NCI-H510A (cell line): Measurements from ENCODE around the gene ZFPL1.

Experiments used
- DNase-seq: peaks from one replicate; lab custom pipeline; 2025; lab: John Stamatoyannopoulos, UW

Gene ZFPL1

DNA sequence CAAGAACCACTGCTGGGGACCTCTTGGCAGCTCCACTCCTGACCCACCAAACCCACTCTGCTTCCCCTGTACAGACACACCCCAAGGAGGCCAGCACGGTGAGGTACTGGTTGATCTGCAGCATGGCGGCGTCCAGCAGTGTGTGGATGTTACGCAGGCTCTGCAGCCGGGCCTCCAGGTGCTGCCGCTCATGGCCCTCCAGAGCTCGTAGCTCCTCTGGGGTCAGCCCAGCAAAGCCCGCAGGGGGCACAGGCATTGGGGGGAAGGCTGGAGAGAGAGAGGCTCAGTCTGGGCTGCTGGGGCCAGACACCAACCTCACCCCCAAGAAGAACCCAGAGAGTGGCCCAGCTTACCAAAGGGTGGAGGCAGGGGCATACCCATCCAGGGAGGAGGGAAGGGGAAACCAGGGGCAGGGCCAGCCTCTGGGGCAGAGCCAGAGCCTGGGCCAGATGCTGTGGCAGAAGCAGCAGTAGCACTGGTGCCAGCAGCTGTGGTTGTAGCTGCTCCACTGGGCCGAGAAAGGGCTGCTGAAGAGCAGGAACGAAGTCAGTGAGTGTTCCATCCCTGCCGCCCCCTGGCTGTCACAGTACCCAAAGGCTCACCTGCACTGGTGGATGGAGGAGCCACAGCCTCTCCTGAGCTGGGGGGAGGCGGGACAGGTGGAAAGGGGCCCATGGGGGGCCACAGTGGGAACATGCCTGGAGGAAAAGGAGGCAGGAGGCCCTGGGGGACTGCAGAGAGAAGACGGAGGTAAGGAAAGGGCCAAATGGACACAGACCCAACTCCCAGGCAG lies 45.8 kb downstream of the ZFPL1 start:
- no peak for DNase-seq

- no peak for DNase-seq
These were observed 46.8 kb downstream of the ZFPL1 start for GRCh38 chr11:65130631-65131416.

GRCh38 chr11:65131417-65131776 lies 47.4 kb downstream of the ZFPL1 start:
- no peak for DNase-seq

- no peak for DNase-seq
These were observed 47.8 kb downstream of the ZFPL1 start for GRCh38 chr11:65131895-65132237.

DNA sequence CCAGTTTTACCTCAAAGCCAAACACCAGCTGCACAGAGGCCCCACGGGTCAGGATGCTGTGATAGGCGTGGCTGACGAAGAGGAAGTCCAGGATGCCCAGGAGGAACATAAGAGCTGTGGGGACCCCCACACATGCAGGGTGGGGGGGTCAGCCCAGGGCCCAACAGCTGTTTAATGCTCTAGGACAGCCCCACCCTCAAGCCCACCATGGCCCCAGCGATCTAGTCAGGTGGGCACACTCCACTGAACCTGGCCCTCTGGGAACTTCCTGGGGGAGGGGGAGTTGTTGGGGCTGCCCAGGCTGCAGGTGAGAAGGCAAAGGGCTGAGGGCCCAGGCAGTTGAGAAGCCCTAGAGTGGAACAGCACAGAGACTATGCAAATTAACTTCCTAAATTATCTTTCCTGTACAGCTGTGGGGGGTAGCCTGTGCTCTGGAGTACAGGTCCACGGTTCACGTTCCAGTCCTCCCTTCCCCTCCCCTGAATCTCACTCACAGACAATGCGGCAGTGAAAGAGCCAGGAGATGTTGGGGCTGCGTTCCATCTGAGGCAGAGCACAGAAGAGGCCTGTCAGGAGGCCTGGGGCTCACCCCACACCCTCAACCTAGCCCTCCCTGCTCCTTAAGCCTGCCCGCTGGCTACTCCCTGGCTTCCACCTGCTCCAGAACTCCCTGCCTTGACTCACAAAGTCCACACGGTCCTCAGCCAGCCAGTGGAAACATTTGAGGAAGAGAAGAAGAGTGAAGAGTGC lies 48.4 kb downstream of the ZFPL1 start:
- no peak for DNase-seq

GRCh38 chr11:65132988-65133700 lies 49.1 kb downstream of the ZFPL1 start:
- DNase-seq = peak; percentile 66

DNA sequence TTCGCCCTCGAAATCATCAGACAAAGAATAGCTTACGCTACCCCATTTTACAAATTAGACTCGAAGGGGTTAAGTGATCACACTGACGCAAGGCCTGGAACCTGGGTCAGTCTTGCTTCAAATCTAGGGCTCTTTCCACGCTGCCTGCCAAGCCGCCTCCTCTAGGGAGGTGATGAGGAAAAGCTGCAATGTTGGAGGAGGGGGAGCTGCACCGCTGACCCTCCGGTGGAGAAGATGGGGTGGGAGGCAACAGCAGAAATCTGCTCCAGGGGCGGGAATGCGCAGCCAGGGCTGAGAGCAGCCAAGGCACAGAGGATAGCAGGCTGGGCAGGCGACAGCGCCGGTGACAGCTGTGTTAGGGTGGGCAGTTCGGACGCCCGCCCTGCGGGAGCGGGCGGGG lies 49.7 kb downstream of the ZFPL1 start:
- no peak for DNase-seq

- peak; percentile 86 for DNase-seq
These were observed 50.4 kb downstream of the ZFPL1 start, which contains the start of gene SYVN1 for GRCh38 chr11:65134240-65134951. Gene SYVN1, minus strand, starts transcription at chr11:65134519. Its CDS starts 918 bp downstream, at chr11:65133601.

- DNase-seq = peak; percentile 97
These were observed 51.1 kb downstream of the ZFPL1 start for GRCh38 chr11:65134952-65135632.

GRCh38 chr11:65135633-65136145 lies 51.7 kb downstream of the ZFPL1 start:
- DNase-seq = no peak

GRCh38 chr11:65136515-65137096 lies 52.6 kb downstream of the ZFPL1 start:
- no peak for DNase-seq
